HG03469 (cell line): ENCODE results near the gene KNCN.

Experiments used
- ATAC-seq: cut with Tn5 transposase; IDR thresholded peaks from one replicate; pipeline ENCODE4 v1.9.1; 2021; ENCODE audit warnings: mild to moderate bottlenecking, moderate library complexity, moderate number of reproducible peaks; ENCODE audit not compliant: unreplicated experiment

KNCN gene

GRCh38 chr1:46506470-46507219, 44.8 kb downstream of the KNCN start:
- no peak for ATAC-seq

- no peak for ATAC-seq
These were observed 48.0 kb downstream of the KNCN start for GRCh38 chr1:46503421-46503820.

- no peak for ATAC-seq
These were observed 49.9 kb downstream of the KNCN start for GRCh38 chr1:46501528-46501927.

GRCh38 chr1:46497665-46498064, 53.8 kb downstream of the KNCN start:
- ATAC-seq = no peak

- ATAC-seq = no peak
These were observed 54.4 kb downstream of the KNCN start for GRCh38 chr1:46497020-46497419.

GRCh38 chr1:46496505-46496904, 54.9 kb downstream of the KNCN start:
- no peak for ATAC-seq

- no peak for ATAC-seq
These were observed 55.7 kb downstream of the KNCN start for GRCh38 chr1:46495778-46496177.
